ENCODE results near the gene STAG3.

DNA sequence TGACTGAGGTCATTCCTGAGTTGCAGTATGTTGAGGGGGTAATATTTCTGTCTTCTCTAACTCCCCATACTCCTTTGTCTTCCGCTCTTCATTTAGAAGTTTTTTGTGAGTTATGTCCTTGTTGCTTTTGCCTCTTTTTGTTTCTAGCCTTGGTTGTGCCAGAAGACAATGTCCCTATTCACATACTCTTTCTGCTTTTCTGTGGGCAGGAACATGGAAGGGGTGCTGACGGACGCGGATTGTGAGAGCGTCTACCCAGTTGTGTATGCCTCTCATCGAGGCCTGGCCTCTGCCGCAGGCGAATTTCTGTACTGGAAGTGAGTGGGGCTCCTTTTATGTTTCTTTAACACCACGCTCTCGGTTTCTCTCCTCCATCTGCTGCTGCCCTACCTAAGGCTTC, 20.5 kb downstream of the STAG3 start:
- TF ChIP-seq, protein P1, sequence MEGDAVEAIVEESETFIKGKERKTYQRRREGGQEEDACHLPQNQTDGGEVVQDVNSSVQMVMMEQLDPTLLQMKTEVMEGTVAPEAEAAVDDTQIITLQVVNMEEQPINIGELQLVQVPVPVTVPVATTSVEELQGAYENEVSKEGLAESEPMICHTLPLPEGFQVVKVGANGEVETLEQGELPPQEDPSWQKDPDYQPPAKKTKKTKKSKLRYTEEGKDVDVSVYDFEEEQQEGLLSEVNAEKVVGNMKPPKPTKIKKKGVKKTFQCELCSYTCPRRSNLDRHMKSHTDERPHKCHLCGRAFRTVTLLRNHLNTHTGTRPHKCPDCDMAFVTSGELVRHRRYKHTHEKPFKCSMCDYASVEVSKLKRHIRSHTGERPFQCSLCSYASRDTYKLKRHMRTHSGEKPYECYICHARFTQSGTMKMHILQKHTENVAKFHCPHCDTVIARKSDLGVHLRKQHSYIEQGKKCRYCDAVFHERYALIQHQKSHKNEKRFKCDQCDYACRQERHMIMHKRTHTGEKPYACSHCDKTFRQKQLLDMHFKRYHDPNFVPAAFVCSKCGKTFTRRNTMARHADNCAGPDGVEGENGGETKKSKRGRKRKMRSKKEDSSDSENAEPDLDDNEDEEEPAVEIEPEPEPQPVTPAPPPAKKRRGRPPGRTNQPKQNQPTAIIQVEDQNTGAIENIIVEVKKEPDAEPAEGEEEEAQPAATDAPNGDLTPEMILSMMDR (conservative IDR thresholded peaks at IDR 0.05; ENCODE audit: low read length) = no peak
- TF ChIP-seq EZH2phosphoT487 (IDR thresholded peaks at IDR 0.05; ENCODE audit: borderline replicate concordance) = no peak
